ENCODE data around the gene ULBP3. TPM values are rescaled to one million over a fixed set of nuclear protein-coding genes. Genes with fewer than 3 reads are reported as not detected.
A peak's percentile ranks its signal among the peaks of the same experiment; 100 is the strongest.

Gene ULBP3
- total RNA-seq, 2 donors from 2014 or later, result 1.8 to 1.9 TPM

GRCh38 chr6:150037526-150038201, 31.3 kb downstream of the ULBP3 start:
- Histone ChIP-seq H3K36me3 (no peaks in the 10 kb centered on the region), H3K4me3 (peak overlapping the region; percentile 2), H3K9ac (ENCODE audit: low read depth in 2 of 2, low read length in 2 of 2) (no peak overlapping the region), H3K9me3 (no peaks in the 10 kb centered on the region), H3K4me1 (peaks cover 7% of the 10 kb centered on the region), H3K27ac (no peak overlapping the region), H3K27me3 (peaks cover 52% of the 10 kb centered on the region)
- no peak for DNase-seq
- no peak for TF ChIP-seq CTCF (IDR thresholded peaks at IDR 0.05)
- intact Hi-C loops (cut with DNase I), result no loop called here

- Histone ChIP-seq H3K4me1 (peaks cover 7% of the 10 kb centered on the region), H3K27me3 (peaks cover 46% of the 10 kb centered on the region), H3K9ac (ENCODE audit: low read depth in 2 of 2, low read length in 2 of 2) (no peak overlapping the region), H3K27ac (no peak overlapping the region), H3K9me3 (no peaks in the 10 kb centered on the region), H3K4me3 (no peak overlapping the region), H3K36me3 (no peaks in the 10 kb centered on the region)
- intact Hi-C loops (cut with DNase I), result no loop called here
- no peak for TF ChIP-seq CTCF (IDR thresholded peaks at IDR 0.05)
- no peak for DNase-seq
Observed at GRCh38 chr6:150036081-150036480, 32.8 kb downstream of the ULBP3 start.

GRCh38 chr6:150033207-150033771, 35.6 kb downstream of the ULBP3 start:
- no peak for DNase-seq
- no peak for TF ChIP-seq CTCF (IDR thresholded peaks at IDR 0.05)
- H3K4me3 ChIP-seq, result no peak overlapping the region
- H3K9ac ChIP-seq (ENCODE audit: low read depth in 2 of 2, low read length in 2 of 2), result no peak overlapping the region
- intact Hi-C loops (cut with DNase I), result no loop called here
- peaks cover 23% of the 10 kb centered on the region for H3K27me3 ChIP-seq
- no peaks in the 10 kb centered on the region for H3K9me3 ChIP-seq
- H3K27ac ChIP-seq, result no peak overlapping the region
- H3K36me3 ChIP-seq, result no peaks in the 10 kb centered on the region
- H3K4me1 ChIP-seq, result peaks cover 7% of the 10 kb centered on the region

- Histone ChIP-seq H3K27me3 (peaks cover 17% of the 10 kb centered on the region), H3K4me1 (peaks cover 4% of the 10 kb centered on the region), H3K9me3 (no peaks in the 10 kb centered on the region), H3K9ac (ENCODE audit: low read depth in 2 of 2, low read length in 2 of 2) (no peak overlapping the region), H3K4me3 (no peak overlapping the region), H3K36me3 (no peaks in the 10 kb centered on the region), H3K27ac (no peak overlapping the region)
- no peak for DNase-seq
- no peak for TF ChIP-seq CTCF (IDR thresholded peaks at IDR 0.05)
- intact Hi-C loops (cut with DNase I), result no loop called here
Observed at GRCh38 chr6:150032598-150032997, 36.3 kb downstream of the ULBP3 start.

GRCh38 chr6:150030611-150031010, 38.3 kb downstream of the ULBP3 start:
- no peak overlapping the region for H3K27ac ChIP-seq
- no peaks in the 10 kb centered on the region for H3K9me3 ChIP-seq
- no peak for DNase-seq
- H3K27me3 ChIP-seq, result no peaks in the 10 kb centered on the region
- TF ChIP-seq CTCF (IDR thresholded peaks at IDR 0.05), result no peak
- no peak overlapping the region for H3K4me3 ChIP-seq
- no peak overlapping the region for H3K9ac ChIP-seq (ENCODE audit: low read depth in 2 of 2, low read length in 2 of 2)
- H3K4me1 ChIP-seq, result peaks cover 2% of the 10 kb centered on the region
- intact Hi-C loops (cut with DNase I), result no loop called here
- H3K36me3 ChIP-seq, result no peaks in the 10 kb centered on the region

All from colonic mucosa (tissue), 4 donors.